ENCODE measurements around the gene ZNF234.
"Not testable (repeated sequence)": the region's sequence is repeated elsewhere in the genome, so short reads cannot be mapped to it uniquely, and the experiment has no call there.

Gene ZNF234

DNA sequence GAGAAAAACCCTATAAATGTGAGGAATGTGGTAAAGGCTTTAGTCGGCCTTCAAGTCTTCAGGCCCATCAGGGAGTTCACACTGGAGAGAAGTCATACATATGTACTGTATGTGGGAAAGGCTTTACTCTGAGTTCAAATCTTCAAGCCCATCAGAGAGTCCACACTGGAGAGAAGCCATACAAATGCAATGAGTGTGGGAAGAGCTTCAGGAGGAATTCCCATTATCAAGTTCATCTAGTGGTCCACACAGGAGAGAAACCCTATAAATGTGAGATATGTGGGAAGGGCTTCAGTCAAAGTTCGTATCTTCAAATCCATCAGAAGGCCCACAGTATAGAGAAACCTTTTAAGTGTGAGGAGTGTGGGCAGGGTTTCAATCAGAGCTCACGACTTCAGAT is 35.2 kb downstream of the ZNF234 start:
- Histone ChIP-seq H3K4me1 (ENCODE audit: control insufficient read depth, insufficient read depth, low read length) (no peaks in the 10 kb centered on the region), H3K27ac (ENCODE audit: insufficient read depth, low read depth, low read length, poor library complexity, severe bottlenecking) (no peak overlapping the region), H3K27me3 (ENCODE audit: control insufficient read depth, insufficient read depth, low read length, poor library complexity, severe bottlenecking) (no peaks in the 10 kb centered on the region), H3K36me3 (ENCODE audit: control insufficient read depth, insufficient read depth, low read length) (peaks cover 58% of the 10 kb centered on the region), H3K4me3 (ENCODE audit: insufficient read depth, low read depth, low read length) (no peak overlapping the region), H3K9me3 (ENCODE audit: control insufficient read depth, low read length) (peaks cover 10% of the 10 kb centered on the region)
- 94% methylated on average over 3 of the region's 3 CpGs for WGBS, 2 experiments

DNA sequence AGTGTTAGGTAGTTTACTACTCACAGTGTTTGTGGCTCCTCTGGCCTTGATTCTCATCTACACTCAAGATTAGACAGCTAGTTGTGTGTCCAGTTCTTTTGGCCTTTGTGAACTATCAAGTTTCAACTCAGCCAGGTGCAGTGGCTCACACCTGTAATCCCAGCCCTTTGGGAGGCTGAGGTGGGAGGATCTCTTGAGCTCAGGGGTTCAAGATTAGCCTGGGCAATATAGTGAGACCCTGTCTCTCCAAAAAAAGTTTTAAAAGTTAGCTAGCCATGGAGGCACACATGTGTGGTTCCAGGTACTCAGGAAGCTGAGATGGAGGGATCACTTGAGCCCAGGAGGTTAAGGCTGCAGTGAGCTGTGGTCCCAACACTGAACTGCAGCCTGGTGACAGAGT is 39.6 kb downstream of the ZNF234 start:
- H3K27me3 ChIP-seq (ENCODE audit: control insufficient read depth, insufficient read depth, low read length, poor library complexity, severe bottlenecking): no peaks in the 10 kb centered on the region
- H3K4me3 ChIP-seq (ENCODE audit: insufficient read depth, low read depth, low read length): no peak overlapping the region
- H3K9me3 ChIP-seq (ENCODE audit: control insufficient read depth, low read length): peaks cover 3% of the 10 kb centered on the region
- H3K36me3 ChIP-seq (ENCODE audit: control insufficient read depth, insufficient read depth, low read length): peaks cover 15% of the 10 kb centered on the region
- H3K27ac ChIP-seq (ENCODE audit: insufficient read depth, low read depth, low read length, poor library complexity, severe bottlenecking): no peak overlapping the region
- no peaks in the 10 kb centered on the region for H3K4me1 ChIP-seq (ENCODE audit: control insufficient read depth, insufficient read depth, low read length)

DNA sequence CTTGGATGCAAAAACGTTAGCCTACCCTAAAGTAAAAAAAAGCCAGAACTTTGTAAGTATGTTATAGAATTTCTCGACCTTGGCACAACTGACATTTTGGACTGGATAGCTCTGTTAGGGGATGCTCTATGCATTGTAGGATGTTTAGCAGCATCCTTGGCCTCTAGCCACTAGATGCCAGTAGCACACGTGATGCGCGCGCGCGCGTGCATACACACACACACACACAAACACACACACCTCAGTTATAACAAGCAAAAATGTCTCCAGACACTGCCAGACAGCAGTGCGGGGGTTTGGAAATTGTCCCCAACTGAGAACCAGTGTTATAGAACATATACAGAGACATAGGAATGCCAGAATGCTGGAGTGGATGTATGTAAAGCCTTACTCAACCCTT is 40.8 kb downstream of the ZNF234 start:
- Histone ChIP-seq H3K27ac (ENCODE audit: insufficient read depth, low read depth, low read length, poor library complexity, severe bottlenecking) (no peak overlapping the region), H3K9me3 (ENCODE audit: control insufficient read depth, low read length) (peaks cover 2% of the 10 kb centered on the region), H3K36me3 (ENCODE audit: control insufficient read depth, insufficient read depth, low read length) (peaks cover 3% of the 10 kb centered on the region), H3K4me1 (ENCODE audit: control insufficient read depth, insufficient read depth, low read length) (no peaks in the 10 kb centered on the region), H3K4me3 (ENCODE audit: insufficient read depth, low read depth, low read length) (no peak overlapping the region), H3K27me3 (ENCODE audit: control insufficient read depth, insufficient read depth, low read length, poor library complexity, severe bottlenecking) (no peaks in the 10 kb centered on the region)
- WGBS, 2 experiments: 88 to 90% methylated on average over 10 of the region's 10 CpGs

DNA sequence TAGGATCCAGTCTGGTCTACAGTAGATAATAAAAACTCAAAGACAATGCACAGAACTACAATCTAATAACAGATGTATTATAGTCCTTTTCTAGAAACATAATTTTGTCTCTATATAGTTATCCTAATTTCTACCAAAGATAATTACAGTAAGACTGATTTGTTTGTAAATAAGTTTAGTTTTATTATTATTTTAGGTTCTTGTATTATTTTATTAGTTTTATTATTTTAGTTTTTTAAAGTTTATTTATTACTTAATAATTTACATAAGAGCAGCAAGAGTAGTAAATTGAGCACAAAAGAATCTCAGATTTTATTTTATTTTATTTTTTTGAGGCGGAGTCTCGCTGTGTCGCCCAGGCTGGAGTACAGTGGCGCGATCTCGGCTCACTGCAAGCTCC is 48.7 kb downstream of the ZNF234 start:
- Histone ChIP-seq H3K27ac (ENCODE audit: insufficient read depth, low read depth, low read length, poor library complexity, severe bottlenecking) (no peak overlapping the region), H3K36me3 (ENCODE audit: control insufficient read depth, insufficient read depth, low read length) (no peaks in the 10 kb centered on the region), H3K9me3 (ENCODE audit: control insufficient read depth, low read length) (no peaks in the 10 kb centered on the region), H3K27me3 (ENCODE audit: control insufficient read depth, insufficient read depth, low read length, poor library complexity, severe bottlenecking) (no peaks in the 10 kb centered on the region), H3K4me3 (ENCODE audit: insufficient read depth, low read depth, low read length) (no peak overlapping the region), H3K4me1 (ENCODE audit: control insufficient read depth, insufficient read depth, low read length) (no peaks in the 10 kb centered on the region)
- WGBS, 2 experiments: 93 to 99% methylated on average over 6 of the region's 6 CpGs

DNA sequence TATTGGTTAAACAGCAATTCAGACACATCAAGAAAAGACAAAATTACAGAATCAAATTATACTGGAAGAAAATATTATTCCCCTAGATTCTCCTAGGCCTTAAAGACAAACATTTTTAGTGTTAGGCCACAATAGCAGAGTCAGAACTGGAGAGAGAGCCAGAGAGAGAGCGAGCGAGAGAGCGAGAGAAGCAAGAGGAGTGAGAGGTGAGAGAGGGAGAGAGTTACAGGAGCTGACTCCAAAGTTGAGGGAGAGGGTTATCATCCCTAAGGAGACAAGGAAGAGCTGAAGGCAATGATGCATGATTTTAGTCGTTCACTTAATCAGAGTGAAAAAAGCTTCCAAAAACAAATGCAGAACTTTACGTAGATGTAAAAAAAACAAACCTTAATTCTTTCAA is 50.8 kb downstream of the ZNF234 start:
- Histone ChIP-seq H3K27ac (ENCODE audit: insufficient read depth, low read depth, low read length, poor library complexity, severe bottlenecking) (no peak overlapping the region), H3K9me3 (ENCODE audit: control insufficient read depth, low read length) (no peaks in the 10 kb centered on the region), H3K4me3 (ENCODE audit: insufficient read depth, low read depth, low read length) (no peak overlapping the region), H3K4me1 (ENCODE audit: control insufficient read depth, insufficient read depth, low read length) (no peaks in the 10 kb centered on the region), H3K27me3 (ENCODE audit: control insufficient read depth, insufficient read depth, low read length, poor library complexity, severe bottlenecking) (no peaks in the 10 kb centered on the region), H3K36me3 (ENCODE audit: control insufficient read depth, insufficient read depth, low read length) (no peaks in the 10 kb centered on the region)
- WGBS, 2 experiments: 88 to 93% methylated on average over 5 of the region's 5 CpGs

DNA sequence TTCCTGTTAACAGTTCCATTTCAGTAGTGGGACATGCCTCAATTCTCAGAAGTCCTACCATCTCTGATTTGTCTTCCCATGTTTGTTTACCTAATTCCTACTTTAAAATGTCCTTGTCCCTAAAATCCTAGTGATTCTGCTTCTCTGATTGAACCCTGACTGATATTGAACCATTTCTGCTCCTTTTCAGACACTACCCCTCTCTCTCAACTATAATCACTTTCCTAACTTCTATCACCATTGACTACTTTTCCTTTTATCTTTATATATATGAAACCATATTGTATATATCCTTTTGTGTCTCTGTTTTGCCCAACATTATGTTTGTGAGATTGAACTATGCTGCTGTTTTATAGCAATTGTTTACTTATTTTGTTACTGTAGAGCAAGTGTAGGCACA is 55.4 kb downstream of the ZNF234 start:
- Histone ChIP-seq H3K27me3 (ENCODE audit: control insufficient read depth, insufficient read depth, low read length, poor library complexity, severe bottlenecking) (no peaks in the 10 kb centered on the region), H3K36me3 (ENCODE audit: control insufficient read depth, insufficient read depth, low read length) (no peaks in the 10 kb centered on the region), H3K4me3 (ENCODE audit: insufficient read depth, low read depth, low read length) (no peak overlapping the region), H3K4me1 (ENCODE audit: control insufficient read depth, insufficient read depth, low read length) (no peaks in the 10 kb centered on the region), H3K27ac (ENCODE audit: insufficient read depth, low read depth, low read length, poor library complexity, severe bottlenecking) (no peak overlapping the region), H3K9me3 (ENCODE audit: control insufficient read depth, low read length) (no peaks in the 10 kb centered on the region)

DNA sequence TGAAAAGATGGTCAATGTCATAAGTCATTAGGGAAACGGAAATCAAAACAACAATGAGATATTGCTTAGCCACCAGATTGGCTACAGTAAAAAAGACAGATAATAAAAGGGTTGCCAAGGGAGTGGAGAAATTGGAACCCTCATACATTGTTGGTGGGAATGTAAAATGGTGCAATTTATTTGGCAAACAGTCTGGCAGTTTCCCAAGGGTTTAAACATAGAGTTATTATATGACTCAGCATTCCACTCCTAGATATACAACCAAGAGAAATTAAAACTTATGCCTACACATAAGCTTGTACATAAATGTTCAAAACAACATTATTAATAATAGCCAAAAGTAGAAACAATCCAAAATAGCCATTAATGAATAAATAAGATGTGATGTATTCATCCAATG is 61.1 kb downstream of the ZNF234 start:
- 84 to 93% methylated on average over 1 of the region's 1 CpG for WGBS, 2 experiments
- H3K4me3 ChIP-seq (ENCODE audit: insufficient read depth, low read depth, low read length): no peak overlapping the region
- no peak overlapping the region for H3K27ac ChIP-seq (ENCODE audit: insufficient read depth, low read depth, low read length, poor library complexity, severe bottlenecking)

DNA sequence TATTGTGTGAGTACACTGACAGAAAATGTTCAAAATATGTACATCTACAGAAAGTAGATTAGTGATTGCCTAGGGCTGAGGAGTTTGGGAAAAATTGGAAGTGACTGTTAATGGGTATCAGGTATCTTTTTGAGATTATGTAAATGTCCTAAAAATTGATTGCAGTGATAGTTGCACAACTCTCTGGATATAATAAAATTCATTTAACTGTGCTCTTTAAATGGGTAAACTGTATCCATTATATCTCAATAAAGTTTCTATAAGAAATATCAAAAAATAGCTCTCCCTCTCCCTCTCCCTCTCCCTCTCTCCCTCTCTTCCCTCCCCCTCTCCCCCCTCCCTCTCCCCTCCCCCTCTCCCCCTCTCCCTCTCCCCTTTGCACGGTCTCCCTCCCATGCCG is 61.6 kb downstream of the ZNF234 start:
- 83 to 90% methylated on average over 2 of the region's 2 CpGs for WGBS, 2 experiments
- H3K27ac ChIP-seq (ENCODE audit: insufficient read depth, low read depth, low read length, poor library complexity, severe bottlenecking): no peak overlapping the region
- H3K27me3 ChIP-seq (ENCODE audit: control insufficient read depth, insufficient read depth, low read length, poor library complexity, severe bottlenecking): no peaks in the 10 kb centered on the region
- no peaks in the 10 kb centered on the region for H3K9me3 ChIP-seq (ENCODE audit: control insufficient read depth, low read length)
- H3K4me3 ChIP-seq (ENCODE audit: insufficient read depth, low read depth, low read length): no peak overlapping the region
- no peaks in the 10 kb centered on the region for H3K36me3 ChIP-seq (ENCODE audit: control insufficient read depth, insufficient read depth, low read length)
- H3K4me1 ChIP-seq (ENCODE audit: control insufficient read depth, insufficient read depth, low read length): no peaks in the 10 kb centered on the region

More for the DNA sequence above, 61.1 kb downstream of the ZNF234 start:
- no peaks in the 10 kb centered on the region for H3K9me3 ChIP-seq (ENCODE audit: control insufficient read depth, low read length)
- H3K36me3 ChIP-seq (ENCODE audit: control insufficient read depth, insufficient read depth, low read length): no peaks in the 10 kb centered on the region
- H3K4me1 ChIP-seq (ENCODE audit: control insufficient read depth, insufficient read depth, low read length): no peaks in the 10 kb centered on the region
- H3K27me3 ChIP-seq (ENCODE audit: control insufficient read depth, insufficient read depth, low read length, poor library complexity, severe bottlenecking): no peaks in the 10 kb centered on the region

DNA sequence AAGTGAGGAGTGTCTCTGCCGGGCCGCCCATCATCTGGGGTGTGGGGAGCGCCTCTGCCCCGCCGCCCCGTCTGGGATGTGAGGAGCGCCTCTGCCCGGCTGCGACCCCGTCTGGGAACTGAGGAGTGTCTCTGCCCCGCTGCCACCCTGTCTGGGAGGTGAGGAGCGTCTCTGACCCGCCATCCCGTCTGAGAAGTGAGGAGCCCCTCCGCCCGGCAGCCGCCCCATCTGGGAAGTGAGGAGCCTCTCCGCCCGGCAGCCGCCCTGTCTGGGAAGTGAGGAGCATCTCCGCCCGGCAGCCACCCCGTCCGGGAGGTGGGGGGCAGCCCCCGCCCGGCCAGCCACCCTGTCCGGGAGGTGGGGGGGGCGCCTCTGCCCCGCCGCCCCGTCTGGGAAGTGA is 62.5 kb downstream of the ZNF234 start:
- not testable (repeated sequence) for H3K4me3 ChIP-seq (ENCODE audit: insufficient read depth, low read depth, low read length); H3K9me3 ChIP-seq (ENCODE audit: control insufficient read depth, low read length); H3K4me1 ChIP-seq (ENCODE audit: control insufficient read depth, insufficient read depth, low read length); H3K27me3 ChIP-seq (ENCODE audit: control insufficient read depth, insufficient read depth, low read length, poor library complexity, severe bottlenecking); H3K27ac ChIP-seq (ENCODE audit: insufficient read depth, low read depth, low read length, poor library complexity, severe bottlenecking); H3K36me3 ChIP-seq (ENCODE audit: control insufficient read depth, insufficient read depth, low read length)
- 90 to 93% methylated on average over 31 of the region's 31 CpGs for WGBS, 2 experiments

DNA sequence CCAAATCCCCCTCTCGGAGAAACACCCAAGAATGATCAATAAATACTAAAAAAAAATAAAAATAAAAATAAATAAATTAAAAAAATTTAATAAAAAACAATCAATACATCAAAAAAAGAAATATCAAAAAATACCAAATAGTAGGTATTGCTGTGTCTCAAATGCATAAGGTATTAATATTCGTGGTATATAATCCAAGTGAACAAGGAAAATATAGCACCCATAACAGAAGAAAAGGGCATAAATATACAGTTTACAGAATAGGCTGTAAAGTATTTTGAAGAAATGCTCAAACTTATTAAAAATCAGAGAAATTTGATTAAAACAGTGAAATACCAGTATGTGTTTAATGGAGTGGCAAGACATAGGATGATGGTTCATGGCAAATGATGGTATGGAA is 63.4 kb downstream of the ZNF234 start:
- WGBS, 2 experiments: no CpG with 5 or more reads among the region's 2 CpGs
- H3K9me3 ChIP-seq (ENCODE audit: control insufficient read depth, low read length): no peaks in the 10 kb centered on the region
- H3K27ac ChIP-seq (ENCODE audit: insufficient read depth, low read depth, low read length, poor library complexity, severe bottlenecking): no peak overlapping the region
- H3K4me1 ChIP-seq (ENCODE audit: control insufficient read depth, insufficient read depth, low read length): no peaks in the 10 kb centered on the region
- H3K4me3 ChIP-seq (ENCODE audit: insufficient read depth, low read depth, low read length): no peak overlapping the region
- no peaks in the 10 kb centered on the region for H3K27me3 ChIP-seq (ENCODE audit: control insufficient read depth, insufficient read depth, low read length, poor library complexity, severe bottlenecking)
- no peaks in the 10 kb centered on the region for H3K36me3 ChIP-seq (ENCODE audit: control insufficient read depth, insufficient read depth, low read length)

DNA sequence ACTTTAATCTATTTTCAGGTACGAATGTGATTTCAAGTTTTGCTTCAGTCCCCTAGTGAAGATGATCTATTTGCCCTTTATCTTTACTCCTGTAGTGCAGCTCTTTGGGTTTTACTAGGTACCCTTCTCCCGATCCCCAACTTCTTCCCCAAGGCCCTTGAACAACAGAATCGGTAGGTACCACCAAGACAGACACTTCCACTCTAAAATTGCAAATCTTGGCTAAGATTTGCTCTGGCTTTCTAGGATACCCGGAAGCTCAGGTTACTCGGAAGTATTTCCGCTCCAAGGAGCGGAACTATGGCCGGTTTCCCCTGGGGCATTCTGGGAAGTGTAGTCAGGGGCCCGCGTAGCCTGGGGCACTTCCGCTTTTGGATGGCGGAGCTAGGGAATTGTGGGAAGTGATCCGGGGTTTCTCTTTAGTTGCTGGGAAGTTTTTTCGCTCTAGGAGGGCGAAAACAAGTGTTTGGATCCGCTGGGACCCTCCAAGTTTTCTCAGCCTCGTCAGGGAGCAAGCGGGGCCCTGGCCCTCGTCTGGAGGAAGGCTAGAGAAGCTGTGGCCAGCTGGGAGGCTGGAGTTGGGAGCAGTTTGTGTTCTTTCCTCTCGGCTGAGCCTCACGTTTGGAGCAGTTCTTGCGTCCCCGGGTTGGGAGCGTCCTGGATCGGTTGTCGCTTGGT is 65.9 kb downstream of the ZNF234 start:
- Histone ChIP-seq H3K4me3 (ENCODE audit: insufficient read depth, low read depth, low read length) (peak overlapping the region; percentile 72), H3K4me1 (ENCODE audit: control insufficient read depth, insufficient read depth, low read length) (no peaks in the 10 kb centered on the region), H3K27ac (ENCODE audit: insufficient read depth, low read depth, low read length, poor library complexity, severe bottlenecking) (peak overlapping the region; percentile 71), H3K27me3 (ENCODE audit: control insufficient read depth, insufficient read depth, low read length, poor library complexity, severe bottlenecking) (no peaks in the 10 kb centered on the region), H3K36me3 (ENCODE audit: control insufficient read depth, insufficient read depth, low read length) (no peaks in the 10 kb centered on the region), H3K9me3 (ENCODE audit: control insufficient read depth, low read length) (no peaks in the 10 kb centered on the region)
- 6 to 8% methylated on average over 26 of the region's 26 CpGs for WGBS, 2 experiments
